OCI-LY3 (cell line): ENCODE measurements around the gene DRD3.

ENCODE experiments used
- CTCF ChIP-seq: fragments of 200-600, 300-600 bp; sonication (generic); IDR thresholded peaks from 2 replicates; pipeline ENCODE4 v1.5.1; 2014; ENCODE audit warnings: antibody characterized with exemption, low read length, low read depth
- EZH2phosphoT487 ChIP-seq: fragments of 200-600 bp; shearing (Covaris generic); IDR thresholded peaks from 2 replicates; pipeline ENCODE4 v1.6.1; 2018; ENCODE audit warnings: antibody characterized with exemption, mixed run types, low read depth

DNA sequence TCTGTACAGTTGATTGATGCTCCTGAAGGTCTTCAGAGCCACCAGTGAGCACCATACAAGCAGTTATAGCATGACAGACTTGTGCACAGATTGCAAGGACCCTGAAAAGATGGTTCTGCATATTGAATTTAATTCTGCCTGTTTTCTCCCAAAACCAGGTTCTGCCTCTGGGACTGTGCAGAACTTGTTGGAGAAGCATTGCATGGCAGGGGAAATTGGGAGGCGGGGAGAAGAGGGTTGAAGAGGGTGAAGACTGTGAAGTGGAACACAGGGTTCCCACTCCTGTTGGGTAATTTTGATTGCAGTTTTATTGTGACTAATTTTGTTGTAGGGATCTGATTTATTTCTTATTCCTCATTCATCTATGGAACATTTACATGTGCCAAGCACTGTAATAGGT, 48.2 kb upstream of the DRD3 start:
- no peak for TF ChIP-seq CTCF
- no peak for TF ChIP-seq EZH2phosphoT487
